CD14-positive monocyte (primary cell): ENCODE data around the gene IFITM10. TPM values are rescaled to one million over a fixed set of nuclear protein-coding genes. Genes with fewer than 3 reads are reported as not detected.

Experiments used
- DNase-seq, 3 donors: peaks; one replicate each; pipeline ENCODE4 v3.0.0-alpha.2; 2011 to 2022
- H2AFZ ChIP-seq: 2 replicates; pipeline ENCODE4 v1.6.0; 2012; ENCODE audit warnings: mild to moderate bottlenecking, low read depth, low read length, inconsistent platforms; ENCODE audit not compliant: insufficient read depth, poor library complexity, severe bottlenecking
- H3K27ac ChIP-seq, 2 donors: 1 replicate in 1 of 2; 2 replicates in 1 of 2; pipeline ENCODE4 v1.5.1; 2012 to 2013; ENCODE audit warnings: low read length in 2 of 2, control low read depth in 1 of 2, inconsistent platforms in 1 of 2, low read depth in 1 of 2, mild to moderate bottlenecking in 1 of 2
- H3K27me3 ChIP-seq, 2 donors: one replicate each; pipeline versions ENCODE4 v1.6.0 to v1.6.1; 2011 to 2013; ENCODE audit warnings: low read length in 2 of 2; ENCODE audit not compliant: control insufficient read depth in 2 of 2, insufficient read depth in 2 of 2
- H3K36me3 ChIP-seq, 2 donors: replicated peaks in 1 of 2; 1 replicate in 1 of 2; 2 replicates in 1 of 2; pipeline versions ENCODE4 v1.5.1 to v1.6.1; 2012 to 2013; ENCODE audit warnings: low read length in 2 of 2, control low read depth in 1 of 2, inconsistent platforms in 1 of 2, mild to moderate bottlenecking in 1 of 2; ENCODE audit not compliant: insufficient read depth in 2 of 2, control insufficient read depth in 1 of 2
- H3K4me1 ChIP-seq, 2 donors: 1 replicate in 1 of 2; 2 replicates in 1 of 2; pipeline versions ENCODE4 v1.5.1 to v1.6.1; 2012 to 2013; ENCODE audit warnings: low read length in 2 of 2, control low read depth in 1 of 2, inconsistent platforms in 1 of 2, mild to moderate bottlenecking in 1 of 2, moderate library complexity in 1 of 2; ENCODE audit not compliant: insufficient read depth in 2 of 2, control insufficient read depth in 1 of 2
- H3K4me2 ChIP-seq: replicated peaks from 2 replicates; pipeline ENCODE3; 2012; ENCODE audit warnings: low read length, moderate library complexity, mild to moderate bottlenecking; ENCODE audit not compliant: poor library complexity, severe bottlenecking; ENCODE audit errors: extremely low read depth
- H3K4me3 ChIP-seq, 3 experiments: fragments of 200-600 bp in 1 of 3; sonication (generic) in 1 of 3; replicated peaks in 1 of 3; 1 replicate in 2 of 3; 2 replicates in 1 of 3; pipeline ENCODE4 v1.5.1; 2011 to 2013; ENCODE audit warnings: low read length in 3 of 3, mild to moderate bottlenecking in 3 of 3, control low read depth in 2 of 3, low read depth in 2 of 3, inconsistent platforms in 1 of 3, moderate library complexity in 1 of 3
- H3K79me2 ChIP-seq: 2 replicates; pipeline ENCODE4 v1.6.0; 2012; ENCODE audit warnings: mild to moderate bottlenecking, control low read depth, inconsistent platforms, low read length, moderate library complexity; ENCODE audit not compliant: insufficient read depth
- H3K9ac ChIP-seq: 2 replicates; pipeline ENCODE4 v1.6.0; 2017; ENCODE audit warnings: low read length, mild to moderate bottlenecking; ENCODE audit not compliant: insufficient read depth, poor library complexity, severe bottlenecking
- H3K9me3 ChIP-seq, 2 donors: replicated peaks in 1 of 2; 1 replicate in 1 of 2; 2 replicates in 1 of 2; pipeline versions ENCODE4 v1.5.1 to v1.6.1; 2012 to 2013; ENCODE audit warnings: low read length in 2 of 2, control low read depth in 1 of 2; ENCODE audit not compliant: control insufficient read depth in 1 of 2, insufficient read depth in 1 of 2
- H4K20me1 ChIP-seq: 2 replicates; pipeline ENCODE4 v1.6.0; 2012; ENCODE audit warnings: mild to moderate bottlenecking, low read length, control low read depth, moderate library complexity; ENCODE audit not compliant: insufficient read depth
- H3K27ac Mint-ChIP-seq, 7 donors: one replicate each; pipeline ENCODE4 v1.8.0; 2020; ENCODE audit warnings: mild to moderate bottlenecking in 7 of 7, mixed read lengths in 7 of 7, moderate library complexity in 6 of 7, inconsistent platforms in 2 of 7
- H3K27me3 Mint-ChIP-seq, 3 donors: one replicate each; pipeline ENCODE4 v1.8.0; 2021 to 2022; ENCODE audit warnings: low read depth in 3 of 3, mild to moderate bottlenecking in 3 of 3, mixed read lengths in 3 of 3, moderate library complexity in 3 of 3, inconsistent platforms in 1 of 3
- H3K36me3 Mint-ChIP-seq, 2 donors: one replicate each; pipeline ENCODE4 v1.8.0; 2020; ENCODE audit warnings: mixed read lengths in 2 of 2, inconsistent platforms in 1 of 2, mild to moderate bottlenecking in 1 of 2
- H3K4me1 Mint-ChIP-seq: one replicate; pipeline ENCODE4 v1.8.0; 2020; ENCODE audit warnings: mild to moderate bottlenecking, mixed read lengths
- H3K4me3 Mint-ChIP-seq, 2 donors: one replicate each; pipeline ENCODE4 v1.8.0; 2020; ENCODE audit warnings: mild to moderate bottlenecking in 2 of 2, mixed read lengths in 2 of 2, moderate library complexity in 1 of 2
- H3K9me3 Mint-ChIP-seq, 7 donors: one replicate each; pipeline ENCODE4 v1.8.0; 2020 to 2022; ENCODE audit warnings: mixed read lengths in 7 of 7, mild to moderate bottlenecking in 6 of 7, moderate library complexity in 6 of 7, inconsistent platforms in 2 of 7
- CTCF ChIP-seq: fragments of 200-600 bp; IDR thresholded peaks from one replicate; pipeline ENCODE4 v1.8.0; 2022; ENCODE audit warnings: antibody characterized with exemption, mild to moderate bottlenecking
- WGBS: methylation state at CpG from one replicate; pipeline ENCODE4 v1.1.5; 2013; ENCODE audit warnings: missing lambda C conversion rate; ENCODE audit not compliant: insufficient coverage; 5-methylcytosine and 5-hydroxymethylcytosine counted together
- intact Hi-C, 2 donors: fragments of 100-400 bp; cut with micrococcal nuclease; formaldehyde crosslinking; loops; one replicate each; pipeline versions ENCODE4 v1.15.0 to v1.15.1; 2023
- polyA plus RNA-seq, 3 donors: library from polyadenylated mRNA; depleted of rRNA in 1 of 3; unstranded in 2 of 3; stranded (reverse) in 1 of 3; fragments of 300-500 nt in 2 of 3; fragments of >200 nt in 1 of 3; fragmentation: Illumina TruSeq in 2 of 3; gene quantifications; 1 replicate in 2 of 3; 2 replicates in 1 of 3; pipeline ENCODE4 v1.2.3, GENCODE V29; 2012 to 2021

Gene IFITM10
- polyA plus RNA-seq, 3 donors, result 2.4 TPM; not detected in 2

GRCh38 chr11:1744891-1745700 lies 5.3 kb downstream of the IFITM10 start:
- TF ChIP-seq CTCF, result no peak
- 100% methylated on average over 10 of the region's 18 CpGs for WGBS
- peaks cover 21 to 44% of the 10 kb centered on the region in 2 donors for H3K4me1 ChIP-seq
- no peaks in the 10 kb centered on the region for H3K79me2 ChIP-seq
- H3K4me3 ChIP-seq, result no peak overlapping the region
- H3K9ac ChIP-seq, result no peak overlapping the region
- H3K27me3 ChIP-seq, result peaks cover 12 to 58% of the 10 kb centered on the region in 2 donors
- no peaks in the 10 kb centered on the region for H3K36me3 ChIP-seq
- no peak overlapping the region for H2AFZ ChIP-seq
- DNase-seq, result no peak
- peaks cover 26% of the 10 kb centered on the region for H3K4me1 Mint-ChIP-seq
- no peaks in the 10 kb centered on the region for H3K9me3 ChIP-seq
- no peak overlapping the region for H3K27ac ChIP-seq
- peaks cover 0 to 9% (median 3%) of the 10 kb centered on the region in 7 donors for H3K9me3 Mint-ChIP-seq
- intact Hi-C loops, result loop anchor here in 1 of 2 donors (5.0 kb wide), 2 partner anchors 42 to 87 kb away; partner anchors contain the start of gene SYT8
- H3K36me3 Mint-ChIP-seq, result peaks cover 7 to 14% of the 10 kb centered on the region in 2 donors
- peaks cover 27 to 49% (median 45%) of the 10 kb centered on the region in 3 donors for H3K27me3 Mint-ChIP-seq
- peak overlapping the region in 1 of 2 donors; percentile 18 for H3K4me3 Mint-ChIP-seq
- peak overlapping the region in 1 of 7 donors; percentile 70 for H3K27ac Mint-ChIP-seq
- peaks cover 35% of the 10 kb centered on the region for H4K20me1 ChIP-seq
- H3K4me2 ChIP-seq, result no peak overlapping the region

GRCh38 chr11:1744137-1744886 lies 6.1 kb downstream of the IFITM10 start:
- H3K9me3 ChIP-seq, result no peaks in the 10 kb centered on the region
- WGBS, result 96% methylated on average over 18 of the region's 23 CpGs
- peaks cover 27% of the 10 kb centered on the region for H4K20me1 ChIP-seq
- DNase-seq, result no peak
- peaks cover 7 to 16% of the 10 kb centered on the region in 2 donors for H3K36me3 Mint-ChIP-seq
- H3K36me3 ChIP-seq, result no peaks in the 10 kb centered on the region
- H3K4me3 ChIP-seq, result no peak overlapping the region
- H2AFZ ChIP-seq, result no peak overlapping the region
- H3K9ac ChIP-seq, result no peak overlapping the region
- peaks cover 12 to 51% of the 10 kb centered on the region in 2 donors for H3K27me3 ChIP-seq
- TF ChIP-seq CTCF, result no peak
- intact Hi-C loops, result loop anchor here in 1 of 2 donors (5.0 kb wide), 1 partner anchor 88 kb away; the partner anchor contains the start of gene SYT8
- H3K4me1 Mint-ChIP-seq, result peaks cover 18% of the 10 kb centered on the region
- H3K4me3 Mint-ChIP-seq, result peak overlapping the region in 1 of 2 donors; percentile 1
- no peak overlapping the region for H3K4me2 ChIP-seq
- H3K79me2 ChIP-seq, result no peaks in the 10 kb centered on the region
- H3K27ac ChIP-seq, result no peak overlapping the region
- H3K4me1 ChIP-seq, result peaks cover 17 to 36% of the 10 kb centered on the region in 2 donors
- peaks cover 27 to 49% (median 44%) of the 10 kb centered on the region in 3 donors for H3K27me3 Mint-ChIP-seq
- H3K27ac Mint-ChIP-seq, result peak overlapping the region in 1 of 7 donors; percentile 70
- peaks cover 0 to 5% (median 3%) of the 10 kb centered on the region in 7 donors for H3K9me3 Mint-ChIP-seq
